SK-N-SH (cell line): ENCODE results near the gene DCAF8. TPM values are rescaled to one million over a fixed set of nuclear protein-coding genes. Genes with fewer than 3 reads are reported as not detected.

Experiments used
- CTCF ChIA-PET: fragments of 300-600, 350-600 bp; formaldehyde crosslinking; extraction: SDS; loops from one replicate; lab custom pipeline; 2021; lab: Yijun Ruan, JAX
- POLR2A ChIA-PET: fragments of 350-600 bp; sonication (Branson Sonifier 250); formaldehyde crosslinking; extraction: SDS; loops from one replicate; lab custom pipeline; 2020; ENCODE audit warnings: antibody characterized with exemption, inconsistent platforms; lab: Yijun Ruan, JAX
- DNase-seq: peaks from one replicate; pipeline ENCODE4 v3.0.0; 2012
- H2AFZ ChIP-seq: fragments of 200-600 bp; sonication (generic); 2 replicates; pipeline ENCODE4 v1.8.1; 2016; ENCODE audit warnings: antibody characterized with exemption, mild to moderate bottlenecking, low read depth
- H3F3A ChIP-seq: fragments of 200-600 bp; sonication (generic); replicated peaks from 2 replicates; pipeline ENCODE3; 2016; ENCODE audit warnings: antibody characterized with exemption, mild to moderate bottlenecking; ENCODE audit not compliant: insufficient read depth
- H3K27ac ChIP-seq, 2 experiments: fragments of 200-500 bp in 1 of 2; fragments of 200-600 bp in 1 of 2; sonication (Bioruptor generic) in 1 of 2; sonication (generic), shearing (Covaris generic) in 1 of 2; 2 replicates each; pipeline versions ENCODE4 v1.5.1 to v1.6.1; 2014 to 2016; ENCODE audit warnings: low read depth in 2 of 2, inconsistent platforms in 1 of 2, low read length in 1 of 2, mild to moderate bottlenecking in 1 of 2, mixed read lengths in 1 of 2
- H3K27me3 ChIP-seq: fragments of 200-600 bp; sonication (generic), shearing (Covaris generic); 2 replicates; pipeline ENCODE4 v1.6.1; 2016; ENCODE audit warnings: mixed run types; ENCODE audit not compliant: insufficient read depth
- H3K36me3 ChIP-seq, 2 experiments: fragments of 200-500 bp in 1 of 2; fragments of 200-600 bp in 1 of 2; sonication (Bioruptor generic) in 1 of 2; sonication (generic) in 1 of 2; replicated peaks in 1 of 2; 2 replicates each; pipeline versions ENCODE3 to v1.5.1; 2014 to 2016; ENCODE audit warnings: low read length in 1 of 2, mild to moderate bottlenecking in 1 of 2; ENCODE audit not compliant: insufficient read depth in 2 of 2, control insufficient read depth in 1 of 2
- H3K4me1 ChIP-seq, 2 experiments: fragments of 200-500 bp in 1 of 2; fragments of 200-600 bp in 1 of 2; sonication (Bioruptor generic) in 1 of 2; sonication (generic), shearing (Covaris generic) in 1 of 2; 2 replicates each; pipeline versions ENCODE4 v1.5.1 to v1.6.1; 2014 to 2016; ENCODE audit warnings: low read depth in 1 of 2, low read length in 1 of 2, mixed run types in 1 of 2; ENCODE audit not compliant: insufficient read depth in 2 of 2, control insufficient read depth in 1 of 2
- H3K4me2 ChIP-seq: fragments of 200-600 bp; sonication (generic), shearing (Covaris generic); 2 replicates; pipeline ENCODE4 v1.6.1; 2017; ENCODE audit warnings: mixed run types
- H3K4me3 ChIP-seq, 2 experiments: fragments of 200-500 bp in 1 of 2; fragments of 200-600 bp in 1 of 2; sonication (Bioruptor generic) in 1 of 2; sonication (generic), shearing (Covaris generic) in 1 of 2; 2 replicates each; pipeline versions ENCODE4 v1.5.1 to v1.8.1; 2014 to 2016; ENCODE audit warnings: low read depth in 2 of 2, inconsistent platforms in 1 of 2, low read length in 1 of 2, mild to moderate bottlenecking in 1 of 2, mixed read lengths in 1 of 2, moderate library complexity in 1 of 2
- H3K79me2 ChIP-seq: fragments of 200-600 bp; sonication (generic); 2 replicates; pipeline ENCODE4 v1.8.1; 2017; ENCODE audit warnings: mild to moderate bottlenecking; ENCODE audit not compliant: insufficient read depth
- H3K9ac ChIP-seq: fragments of 200-600 bp; sonication (generic); 2 replicates; pipeline ENCODE4 v1.6.1; 2017; ENCODE audit warnings: mixed run types
- H3K9me2 ChIP-seq: fragments of 200-600 bp; sonication (generic); 2 replicates; pipeline ENCODE4 v1.6.1; 2017; ENCODE audit warnings: mixed run types
- H3K9me3 ChIP-seq: fragments of 200-600 bp; sonication (generic); 2 replicates; pipeline ENCODE4 v1.6.1; 2017; ENCODE audit warnings: mixed run types, mild to moderate bottlenecking, moderate library complexity
- H4K20me1 ChIP-seq: fragments of 200-600 bp; sonication (generic); 2 replicates; pipeline ENCODE4 v1.6.1; 2017; ENCODE audit warnings: mild to moderate bottlenecking, mixed run types; ENCODE audit not compliant: insufficient read depth
- CHD2 ChIP-seq: fragments of 150-350 bp; IDR thresholded peaks from 2 replicates; pipeline ENCODE4 v1.6.1; 2018; ENCODE audit warnings: low read length; ENCODE audit not compliant: partially characterized antibody
- ELF1 ChIP-seq: IDR thresholded peaks from 2 replicates; pipeline ENCODE4 v1.4.0; 2012
- FOXJ3 ChIP-seq: sonication (generic); formaldehyde crosslinking; IDR thresholded peaks from 2 replicates; pipeline ENCODE4 v1.5.1; 2020; ENCODE audit warnings: mild to moderate bottlenecking, missing genetic modification reagents
- FOXM1 ChIP-seq: IDR thresholded peaks from 2 replicates; pipeline ENCODE4 v1.4.0; 2012; ENCODE audit warnings: low read depth, mild to moderate bottlenecking
- MEF2A ChIP-seq: IDR thresholded peaks from 2 replicates; pipeline ENCODE4 v1.4.0; 2012; ENCODE audit warnings: low read depth, borderline replicate concordance
- RAD21 ChIP-seq: IDR thresholded peaks from 2 replicates; pipeline ENCODE4 v1.6.1; 2012; ENCODE audit warnings: mild to moderate bottlenecking, low read length
- SIN3A ChIP-seq: IDR thresholded peaks from 2 replicates; pipeline ENCODE4 v1.6.1; 2012; ENCODE audit warnings: low read depth, mild to moderate bottlenecking, low read length, moderate library complexity, borderline replicate concordance
- SMC3 ChIP-seq: IDR thresholded peaks from 2 replicates; pipeline ENCODE4 v1.6.1; 2012; ENCODE audit warnings: low read depth, low read length, improper control_type of control experiment
- TCF12 ChIP-seq: IDR thresholded peaks from 2 replicates; pipeline ENCODE4 v1.4.0; 2012
- TEAD4 ChIP-seq: IDR thresholded peaks from 2 replicates; pipeline ENCODE4 v1.4.0; 2012; ENCODE audit warnings: mild to moderate bottlenecking, borderline replicate concordance; ENCODE audit not compliant: insufficient read depth
- whole genome bisulfite sequencing: methylation state at CpG from one replicate; pipeline ENCODE4 v1.1.6; 2017; ENCODE audit warnings: low lambda C conversion rate; 5-methylcytosine and 5-hydroxymethylcytosine counted together
- polyA plus RNA-seq, 3 experiments: library from polyadenylated mRNA; depleted of rRNA; stranded (reverse); fragments of >200 nt; gene quantifications; 2 replicates each; pipeline ENCODE4 v1.2.3, GENCODE V29; 2012
- TF ChIP-seq, protein P1 (sequence below): IDR thresholded peaks from 2 replicates; pipeline ENCODE4 v1.4.0; 2012; ENCODE audit warnings: low read depth
- TF ChIP-seq, protein P2 (sequence below): IDR thresholded peaks from 2 replicates; pipeline ENCODE4 v1.4.0; 2012; ENCODE audit warnings: low read depth, borderline replicate concordance
- TF ChIP-seq, protein P3 (sequence below): IDR thresholded peaks from 2 replicates; pipeline ENCODE4 v1.6.1; 2012; ENCODE audit warnings: mild to moderate bottlenecking, low read depth, low read length, moderate library complexity

The DCAF8 gene
- polyA plus RNA-seq, 1 of the 3 experiments (the other 2 are of a cell fraction): 108 TPM

DNA sequence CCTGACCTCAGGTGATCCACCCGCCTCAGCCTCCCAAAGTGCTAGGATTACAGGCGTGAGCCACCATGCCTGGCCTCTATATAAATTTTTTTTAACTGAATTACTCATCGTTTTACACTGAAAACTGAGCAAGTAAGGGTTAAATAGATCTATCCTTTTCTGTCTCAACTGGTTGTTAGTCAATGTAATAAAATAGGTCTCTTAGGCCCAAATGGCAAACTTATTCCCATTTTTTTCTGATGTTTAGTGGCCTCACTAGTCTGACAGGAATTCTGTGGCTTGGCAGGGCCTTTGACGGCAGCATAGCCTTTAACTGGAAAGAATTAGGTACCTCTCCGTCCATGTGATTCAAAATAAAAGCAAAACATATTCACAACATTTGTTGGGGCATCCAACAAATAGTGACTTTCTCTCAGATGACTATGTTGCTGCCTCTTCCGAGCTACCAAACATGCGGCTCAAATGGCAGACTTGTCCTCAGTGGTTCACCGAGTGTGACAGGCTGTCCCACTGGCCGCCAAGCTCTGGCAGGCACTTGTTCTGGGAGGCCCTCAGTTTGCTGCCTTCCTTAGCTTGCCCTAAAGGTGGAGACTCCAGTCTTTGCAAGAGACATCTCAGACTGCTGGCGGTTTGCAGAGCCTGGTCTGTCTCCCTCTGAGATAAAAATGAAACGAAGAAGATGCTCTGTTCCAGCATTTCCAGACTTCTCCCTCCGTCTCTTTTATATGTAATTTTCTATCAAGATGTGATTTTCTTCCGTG is 93.6 kb downstream of the DCAF8 start:
- Histone ChIP-seq H2AFZ (no peak overlapping the region), H3K9me2 (no peaks in the 10 kb centered on the region), H3K9me3 (no peaks in the 10 kb centered on the region), H3K79me2 (no peaks in the 10 kb centered on the region), H3K4me2 (no peak overlapping the region)
- WGBS: 84% methylated on average over 13 of the region's 13 CpGs
- DNase-seq: no peak
- no peak for TF ChIP-seq ELF1
- TF ChIP-seq, protein P1, sequence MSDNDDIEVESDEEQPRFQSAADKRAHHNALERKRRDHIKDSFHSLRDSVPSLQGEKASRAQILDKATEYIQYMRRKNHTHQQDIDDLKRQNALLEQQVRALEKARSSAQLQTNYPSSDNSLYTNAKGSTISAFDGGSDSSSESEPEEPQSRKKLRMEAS: no peak
- no peak for TF ChIP-seq FOXJ3 (CRISPR knock-in tag)
- no peak for TF ChIP-seq TEAD4
- TF ChIP-seq, protein P2, sequence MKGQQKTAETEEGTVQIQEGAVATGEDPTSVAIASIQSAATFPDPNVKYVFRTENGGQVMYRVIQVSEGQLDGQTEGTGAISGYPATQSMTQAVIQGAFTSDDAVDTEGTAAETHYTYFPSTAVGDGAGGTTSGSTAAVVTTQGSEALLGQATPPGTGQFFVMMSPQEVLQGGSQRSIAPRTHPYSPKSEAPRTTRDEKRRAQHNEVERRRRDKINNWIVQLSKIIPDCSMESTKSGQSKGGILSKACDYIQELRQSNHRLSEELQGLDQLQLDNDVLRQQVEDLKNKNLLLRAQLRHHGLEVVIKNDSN: no peak
- no peak for TF ChIP-seq CHD2
- TF ChIP-seq, all 33 proteins: peak for 0
- Histone ChIP-seq H4K20me1 (no peaks in the 10 kb centered on the region), H3K27ac (no peak overlapping the region), H3K4me1 (no peaks in the 10 kb centered on the region), H3K4me3 (no peak overlapping the region), H3F3A (no peaks in the 10 kb centered on the region), H3K27me3 (peaks cover 10% of the 10 kb centered on the region; the same call in 1 of the 2 replicates), H3K36me3 (no peaks in the 10 kb centered on the region), H3K9ac (no peak overlapping the region)
- ChIA-PET POLR2A (no interaction called here), CTCF (interaction anchor here (1.3 to 1.4 kb wide), 2 partner anchors 83 kb away, joined by 4 read pairs; no protein-coding TSS in a partner anchor)

DNA sequence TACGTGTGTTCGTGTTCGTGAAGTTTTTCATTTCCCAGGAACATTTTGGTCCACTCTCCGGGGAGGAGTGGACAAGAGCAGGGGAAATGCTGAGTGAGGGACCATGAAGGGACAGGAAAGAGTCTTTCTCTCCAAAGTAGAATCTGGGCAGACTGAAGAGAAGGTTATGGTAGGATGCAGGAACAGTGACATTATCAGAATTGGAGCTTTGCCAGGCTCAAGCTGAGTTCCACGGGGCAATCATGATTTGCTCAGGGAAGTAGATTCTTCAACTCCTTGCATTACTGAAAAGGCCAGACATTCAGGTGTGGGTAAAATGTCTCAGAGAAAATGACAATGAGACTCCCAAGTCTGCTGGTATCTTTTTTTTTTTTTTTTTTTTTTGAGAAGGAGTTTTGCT is 94.3 kb downstream of the DCAF8 start:
- H3K4me2 ChIP-seq: no peak overlapping the region
- H3K9ac ChIP-seq: no peak overlapping the region
- H3K27ac ChIP-seq: no peak overlapping the region
- H3K9me2 ChIP-seq: no peaks in the 10 kb centered on the region
- no peaks in the 10 kb centered on the region for H3F3A ChIP-seq
- DNase-seq: no peak
- ChIA-PET CTCF (interaction anchor here (1.0 kb wide), 1 partner anchor 25 kb away, joined by 3 read pairs; no protein-coding TSS in a partner anchor), POLR2A (no interaction called here)
- no peaks in the 10 kb centered on the region for H3K36me3 ChIP-seq
- TF ChIP-seq ELF1: no peak
- no peak for TF ChIP-seq TEAD4
- no peak for TF ChIP-seq FOXJ3 (CRISPR knock-in tag)
- TF ChIP-seq FOXM1: no peak
- TF ChIP-seq, protein P2: no peak
- TF ChIP-seq SIN3A: no peak
- TF ChIP-seq, protein P3, sequence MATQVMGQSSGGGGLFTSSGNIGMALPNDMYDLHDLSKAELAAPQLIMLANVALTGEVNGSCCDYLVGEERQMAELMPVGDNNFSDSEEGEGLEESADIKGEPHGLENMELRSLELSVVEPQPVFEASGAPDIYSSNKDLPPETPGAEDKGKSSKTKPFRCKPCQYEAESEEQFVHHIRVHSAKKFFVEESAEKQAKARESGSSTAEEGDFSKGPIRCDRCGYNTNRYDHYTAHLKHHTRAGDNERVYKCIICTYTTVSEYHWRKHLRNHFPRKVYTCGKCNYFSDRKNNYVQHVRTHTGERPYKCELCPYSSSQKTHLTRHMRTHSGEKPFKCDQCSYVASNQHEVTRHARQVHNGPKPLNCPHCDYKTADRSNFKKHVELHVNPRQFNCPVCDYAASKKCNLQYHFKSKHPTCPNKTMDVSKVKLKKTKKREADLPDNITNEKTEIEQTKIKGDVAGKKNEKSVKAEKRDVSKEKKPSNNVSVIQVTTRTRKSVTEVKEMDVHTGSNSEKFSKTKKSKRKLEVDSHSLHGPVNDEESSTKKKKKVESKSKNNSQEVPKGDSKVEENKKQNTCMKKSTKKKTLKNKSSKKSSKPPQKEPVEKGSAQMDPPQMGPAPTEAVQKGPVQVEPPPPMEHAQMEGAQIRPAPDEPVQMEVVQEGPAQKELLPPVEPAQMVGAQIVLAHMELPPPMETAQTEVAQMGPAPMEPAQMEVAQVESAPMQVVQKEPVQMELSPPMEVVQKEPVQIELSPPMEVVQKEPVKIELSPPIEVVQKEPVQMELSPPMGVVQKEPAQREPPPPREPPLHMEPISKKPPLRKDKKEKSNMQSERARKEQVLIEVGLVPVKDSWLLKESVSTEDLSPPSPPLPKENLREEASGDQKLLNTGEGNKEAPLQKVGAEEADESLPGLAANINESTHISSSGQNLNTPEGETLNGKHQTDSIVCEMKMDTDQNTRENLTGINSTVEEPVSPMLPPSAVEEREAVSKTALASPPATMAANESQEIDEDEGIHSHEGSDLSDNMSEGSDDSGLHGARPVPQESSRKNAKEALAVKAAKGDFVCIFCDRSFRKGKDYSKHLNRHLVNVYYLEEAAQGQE: no peak
- TF ChIP-seq CHD2: no peak
- no peak for TF ChIP-seq RAD21
- TF ChIP-seq SMC3: no peak
- TF ChIP-seq MEF2A: no peak
- TF ChIP-seq TCF12: no peak
- H4K20me1 ChIP-seq: no peaks in the 10 kb centered on the region
- no peaks in the 10 kb centered on the region for H3K79me2 ChIP-seq
- peaks cover 10% of the 10 kb centered on the region; the same call in 1 of the 2 replicates for H3K27me3 ChIP-seq
- H3K9me3 ChIP-seq: no peaks in the 10 kb centered on the region
- 56% methylated on average over 5 of the region's 5 CpGs for WGBS
- no peak overlapping the region for H3K4me3 ChIP-seq
- H2AFZ ChIP-seq: no peak overlapping the region
- H3K4me1 ChIP-seq: no peaks in the 10 kb centered on the region
